ENCODE results near the gene KIAA1586. TPM values are rescaled to one million over a fixed set of nuclear protein-coding genes. Genes with fewer than 3 reads are reported as not detected.

Gene KIAA1586
- total RNA-seq, 2 donors from 2014 or later, result 18.7 to 21.5 TPM

- TF ChIP-seq CTCF (conservative IDR thresholded peaks at IDR 0.05), result no peak
- H3K4me1 ChIP-seq (ENCODE audit: control insufficient read depth, insufficient read depth, low read length), result no peaks in the 10 kb centered on the region
- Mint-ChIP-seq H3K9me3 (peaks cover 5% of the 10 kb centered on the region), H3K4me3 (no peak overlapping the region), H3K27ac (no peak overlapping the region), H3K36me3 (ENCODE audit: low read depth) (no peaks in the 10 kb centered on the region), H3K27me3 (ENCODE audit: insufficient read depth) (peaks cover 2% of the 10 kb centered on the region), H3K4me1 (no peaks in the 10 kb centered on the region)
- no peak overlapping the region for H3K27ac ChIP-seq (ENCODE audit: low read depth, low read length)
- peaks cover 28% of the 10 kb centered on the region for H3K9me3 ChIP-seq (ENCODE audit: control insufficient read depth, low read length)
- no peaks in the 10 kb centered on the region for H3K27me3 ChIP-seq (ENCODE audit: control insufficient read depth, insufficient read depth, low read length, poor library complexity, severe bottlenecking)
- no peak for DNase-seq
- H3K4me3 ChIP-seq (ENCODE audit: low read length), result no peak overlapping the region
- H3K9ac ChIP-seq (ENCODE audit: extremely low read depth, low read length, poor library complexity, severe bottlenecking), result no peak overlapping the region
- no peaks in the 10 kb centered on the region for H3K36me3 ChIP-seq (ENCODE audit: control insufficient read depth, insufficient read depth, low read length)
- no CpG with 5 or more reads among the region's 1 CpG for WGBS, 2 experiments (ENCODE audit: insufficient coverage in 1 of 2, insufficient read length in 1 of 2)
Observed at GRCh38 chr6:57026001-57026400, 20.5 kb upstream of the KIAA1586 start.

GRCh38 chr6:57027301-57027700 lies 19.2 kb upstream of the KIAA1586 start:
- H3K9me3 Mint-ChIP-seq, result peaks cover 5% of the 10 kb centered on the region
- Histone ChIP-seq H3K4me3 (ENCODE audit: low read length) (no peak overlapping the region), H3K4me1 (ENCODE audit: control insufficient read depth, insufficient read depth, low read length) (no peaks in the 10 kb centered on the region), H3K9ac (ENCODE audit: extremely low read depth, low read length, poor library complexity, severe bottlenecking) (no peak overlapping the region), H3K27me3 (ENCODE audit: control insufficient read depth, insufficient read depth, low read length, poor library complexity, severe bottlenecking) (no peaks in the 10 kb centered on the region), H3K36me3 (ENCODE audit: control insufficient read depth, insufficient read depth, low read length) (no peaks in the 10 kb centered on the region), H3K27ac (ENCODE audit: low read depth, low read length) (no peak overlapping the region), H3K9me3 (ENCODE audit: control insufficient read depth, low read length) (peaks cover 28% of the 10 kb centered on the region)
- H3K36me3 Mint-ChIP-seq (ENCODE audit: low read depth), result no peaks in the 10 kb centered on the region
- no peak overlapping the region for H3K27ac Mint-ChIP-seq
- no peak for DNase-seq
- WGBS, 2 experiments (ENCODE audit: insufficient coverage in 1 of 2, insufficient read length in 1 of 2), result 100% methylated on average over 2 of the region's 3 CpGs; no CpG with 5 or more reads in 1 of the 2 experiments
- no peaks in the 10 kb centered on the region for H3K4me1 Mint-ChIP-seq
- no peak for TF ChIP-seq CTCF (conservative IDR thresholded peaks at IDR 0.05)
- H3K4me3 Mint-ChIP-seq, result no peak overlapping the region
- peaks cover 2% of the 10 kb centered on the region for H3K27me3 Mint-ChIP-seq (ENCODE audit: insufficient read depth)

GRCh38 chr6:57029213-57029612 lies 17.3 kb upstream of the KIAA1586 start:
- DNase-seq, result no peak
- H3K27ac Mint-ChIP-seq, result no peak overlapping the region
- no peaks in the 10 kb centered on the region for H3K4me1 Mint-ChIP-seq
- peaks cover 14% of the 10 kb centered on the region for H3K9me3 ChIP-seq (ENCODE audit: control insufficient read depth, low read length)
- WGBS, 2 experiments (ENCODE audit: insufficient coverage in 1 of 2, insufficient read length in 1 of 2), result 93 to 99% methylated on average over 8 to 9 of the region's 9 CpGs
- no peak overlapping the region for H3K4me3 ChIP-seq (ENCODE audit: low read length)
- H3K36me3 Mint-ChIP-seq (ENCODE audit: low read depth), result no peaks in the 10 kb centered on the region
- H3K27me3 Mint-ChIP-seq (ENCODE audit: insufficient read depth), result peaks cover 2% of the 10 kb centered on the region
- no peak for TF ChIP-seq CTCF (conservative IDR thresholded peaks at IDR 0.05)
- peaks cover 5% of the 10 kb centered on the region for H3K9me3 Mint-ChIP-seq
- no peaks in the 10 kb centered on the region for H3K4me1 ChIP-seq (ENCODE audit: control insufficient read depth, insufficient read depth, low read length)
- H3K27ac ChIP-seq (ENCODE audit: low read depth, low read length), result no peak overlapping the region
- no peak overlapping the region for H3K9ac ChIP-seq (ENCODE audit: extremely low read depth, low read length, poor library complexity, severe bottlenecking)
- no peaks in the 10 kb centered on the region for H3K36me3 ChIP-seq (ENCODE audit: control insufficient read depth, insufficient read depth, low read length)
- H3K4me3 Mint-ChIP-seq, result no peak overlapping the region
- H3K27me3 ChIP-seq (ENCODE audit: control insufficient read depth, insufficient read depth, low read length, poor library complexity, severe bottlenecking), result no peaks in the 10 kb centered on the region

All from endodermal cell (in vitro differentiated cells).